NCI-H774 (cell line): ENCODE results near the gene DIPK1A.

Experiments
- DNase-seq: peaks from one replicate; lab custom pipeline; 2025; lab: John Stamatoyannopoulos, UW

DIPK1A gene

DNA sequence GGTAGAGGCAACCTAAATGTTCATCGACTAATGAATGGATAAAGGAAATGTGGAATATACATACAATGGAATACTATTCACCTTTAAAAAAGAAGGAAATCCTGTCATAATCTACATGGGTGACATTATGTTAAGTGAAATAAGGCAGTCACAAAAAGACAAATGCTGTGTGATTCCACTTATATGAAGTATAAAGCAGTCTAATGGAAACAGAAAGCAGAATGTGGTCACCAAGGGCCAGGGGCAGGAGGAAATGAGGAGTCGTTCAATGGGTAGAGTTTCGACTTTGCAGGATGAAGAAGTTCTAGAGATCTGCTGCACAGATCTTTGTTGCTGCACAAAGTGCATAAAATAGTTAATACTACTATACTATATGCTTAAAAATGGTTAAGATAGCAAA, 7.8 kb downstream of the DIPK1A start:
- DNase-seq: no peak

DNA sequence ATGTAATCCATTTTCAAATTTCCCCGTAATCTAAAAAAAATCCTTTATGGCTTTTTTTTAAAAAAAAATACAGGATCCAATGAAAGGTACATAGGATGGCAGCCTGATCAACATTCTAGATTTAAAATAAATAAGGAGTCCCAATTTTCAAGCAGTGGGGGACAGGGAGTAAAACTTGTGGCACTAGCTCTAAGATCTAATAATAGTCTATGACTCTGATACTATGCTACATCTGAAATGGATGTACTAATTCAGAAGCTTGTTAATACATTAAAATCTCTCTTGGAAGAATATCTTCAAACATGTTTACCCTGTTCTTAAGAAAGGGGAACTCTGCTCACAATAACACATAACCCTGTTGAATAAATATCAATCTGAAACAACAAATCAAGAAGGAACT, 8.5 kb downstream of the DIPK1A start:
- no peak for DNase-seq

DNA sequence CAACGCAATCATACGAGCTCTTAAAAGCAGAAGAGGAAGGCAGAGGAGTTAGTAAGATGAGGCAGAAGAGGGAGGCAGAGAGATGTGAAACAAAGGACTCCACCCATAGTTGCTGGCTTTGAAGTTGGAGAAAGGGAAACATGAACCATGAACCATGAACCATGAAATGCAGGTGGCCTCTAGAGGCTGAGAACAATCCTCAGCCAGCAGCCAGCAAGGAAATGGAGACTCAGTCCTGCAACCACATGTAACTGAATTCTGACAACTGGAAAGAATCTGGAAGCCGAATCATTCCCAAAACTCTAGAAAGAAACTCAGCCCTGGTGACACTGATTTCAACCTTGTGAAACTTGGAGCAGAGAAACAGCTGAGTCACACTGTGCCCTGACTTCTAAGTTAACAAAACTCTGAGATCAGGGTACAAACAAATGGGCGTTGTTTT, 10.1 kb downstream of the DIPK1A start:
- DNase-seq: no peak

DNA sequence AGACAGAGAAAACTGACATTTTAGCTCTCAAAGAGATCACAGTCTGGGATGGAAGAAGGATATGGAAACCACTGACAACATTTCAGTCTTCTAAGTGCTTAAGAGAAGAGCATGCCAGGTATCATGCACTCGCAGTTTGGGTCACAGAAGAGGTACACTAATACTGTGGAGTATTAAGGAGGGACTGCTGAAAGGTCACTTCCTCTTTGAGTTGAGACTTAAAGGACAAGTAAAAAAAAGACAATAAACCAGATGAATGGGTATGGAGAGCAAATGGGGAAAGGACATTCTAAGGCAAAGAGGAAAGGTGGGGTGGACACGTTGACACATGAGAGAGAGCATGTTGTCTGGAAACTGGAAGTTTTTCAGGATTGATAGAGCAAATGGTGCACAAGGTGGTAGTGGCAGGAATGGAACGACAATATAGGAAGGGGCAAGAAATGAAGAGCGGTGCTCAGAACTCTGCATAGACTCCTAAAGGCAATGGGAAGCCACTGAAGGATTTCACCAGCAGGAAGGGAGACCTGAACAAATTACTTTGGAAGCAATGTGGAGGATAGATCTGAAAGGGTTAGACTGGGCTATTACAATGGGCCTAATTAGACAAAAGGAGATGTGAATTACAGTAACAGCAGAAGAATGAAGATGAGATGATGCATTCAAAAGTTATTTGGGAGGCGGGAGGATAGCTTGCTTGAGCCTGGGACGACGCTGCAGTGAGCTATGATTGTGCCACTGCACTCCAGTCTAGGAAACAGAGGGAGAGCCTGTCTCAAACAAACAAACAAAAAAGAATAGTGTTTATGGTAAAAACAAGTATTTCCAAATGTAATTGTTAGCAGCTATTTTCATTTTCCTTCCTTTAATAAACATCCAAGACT, 11.1 kb downstream of the DIPK1A start:
- DNase-seq: no peak

DNA sequence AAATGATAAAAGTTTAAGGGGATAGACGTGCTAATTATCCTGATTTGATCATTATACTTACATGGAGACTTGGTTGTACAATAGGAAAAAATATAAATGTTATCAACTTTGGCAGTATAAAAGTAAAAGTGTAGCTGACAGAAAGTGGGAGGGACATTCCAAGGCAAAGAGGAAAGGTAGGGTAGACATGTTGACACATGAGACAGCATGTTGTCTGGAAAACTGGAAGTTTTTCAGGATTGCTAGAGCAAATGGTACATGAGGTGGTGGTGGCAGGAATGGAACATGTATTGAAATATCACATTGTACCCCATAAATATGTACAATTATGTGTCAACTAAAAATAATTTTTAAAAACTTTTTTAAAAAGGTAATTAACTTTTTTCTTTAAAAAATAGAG, 13.2 kb downstream of the DIPK1A start:
- DNase-seq: no peak

DNA sequence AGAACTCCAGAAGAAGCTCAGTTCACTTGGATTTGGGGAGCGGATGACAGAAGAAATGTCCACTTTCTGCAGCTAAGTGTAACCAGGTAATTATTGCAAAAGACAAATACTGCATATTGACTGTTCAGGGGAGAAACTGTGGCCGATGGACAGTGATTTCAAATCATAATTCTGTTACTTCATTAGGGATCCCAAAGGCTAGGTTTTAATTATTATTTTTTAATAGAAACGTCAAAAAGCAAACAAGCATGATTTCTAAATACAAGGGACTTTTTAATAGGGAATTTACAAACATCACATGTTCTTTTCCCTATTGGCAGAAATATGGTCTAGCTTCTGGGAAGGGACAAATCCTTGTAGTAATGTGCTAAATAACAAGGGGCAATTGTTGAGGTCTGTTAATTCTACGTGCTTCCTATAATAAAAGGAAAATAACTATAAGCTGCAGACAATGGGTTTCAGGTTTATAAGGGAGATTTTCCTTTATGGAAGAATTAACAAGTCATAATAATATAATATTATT, 15.5 kb downstream of the DIPK1A start:
- DNase-seq: no peak

DNA sequence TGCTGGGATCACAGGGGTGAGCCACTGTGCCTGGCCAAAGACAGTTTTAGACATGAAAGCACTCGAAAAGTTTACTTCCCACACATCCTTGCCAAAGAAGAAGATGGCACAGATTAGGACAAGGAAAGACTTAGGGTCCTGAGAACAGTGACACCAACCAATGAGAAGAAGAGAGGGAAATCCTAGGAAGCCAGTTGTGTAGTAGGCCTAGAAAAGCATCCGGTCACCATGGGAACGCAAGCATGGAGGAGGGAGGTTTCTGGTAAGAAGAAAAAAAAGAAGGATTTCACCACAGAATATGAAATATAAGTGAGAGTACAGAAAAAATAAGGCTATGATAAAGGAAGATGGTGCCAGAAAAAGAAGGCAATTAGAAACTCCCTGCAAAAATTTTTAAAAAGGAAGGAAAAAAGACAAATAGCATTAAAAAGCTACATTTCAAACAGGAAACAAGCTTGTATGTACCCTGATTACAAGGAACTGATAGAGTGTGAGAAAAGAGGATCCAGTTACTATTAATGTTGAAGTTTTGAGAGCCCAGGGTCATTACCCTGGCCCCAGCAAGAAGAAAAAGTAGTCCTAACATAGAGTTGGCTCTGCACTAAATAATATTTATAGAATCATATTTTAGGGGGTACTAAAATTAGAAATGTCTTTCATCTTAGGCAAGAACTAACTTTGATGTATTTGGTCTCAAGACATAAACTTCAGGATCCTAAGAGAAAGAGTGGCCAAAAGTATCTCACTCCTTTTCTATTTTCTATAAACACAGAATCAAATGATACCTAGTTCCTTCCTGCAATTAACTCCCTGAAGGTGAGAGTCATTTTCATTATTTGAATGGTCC, 16.1 kb downstream of the DIPK1A start:
- no peak for DNase-seq

DNA sequence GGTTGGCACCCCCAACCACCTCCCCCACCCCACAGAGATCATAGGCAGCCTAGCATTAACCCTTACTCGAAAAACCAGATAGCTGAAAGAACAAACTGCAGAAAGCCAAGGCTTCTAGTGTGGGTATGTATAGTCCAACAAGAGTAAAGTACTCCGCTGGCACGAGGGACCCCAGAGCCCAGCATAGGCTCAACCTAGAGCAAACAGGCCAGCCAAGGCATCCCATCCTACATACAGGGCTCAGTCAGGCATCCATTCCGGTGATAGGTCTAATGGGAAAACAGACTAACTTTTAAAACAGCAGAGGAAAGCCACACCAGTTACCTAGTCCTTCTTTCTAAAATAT, 17.8 kb downstream of the DIPK1A start:
- no peak for DNase-seq

DNA sequence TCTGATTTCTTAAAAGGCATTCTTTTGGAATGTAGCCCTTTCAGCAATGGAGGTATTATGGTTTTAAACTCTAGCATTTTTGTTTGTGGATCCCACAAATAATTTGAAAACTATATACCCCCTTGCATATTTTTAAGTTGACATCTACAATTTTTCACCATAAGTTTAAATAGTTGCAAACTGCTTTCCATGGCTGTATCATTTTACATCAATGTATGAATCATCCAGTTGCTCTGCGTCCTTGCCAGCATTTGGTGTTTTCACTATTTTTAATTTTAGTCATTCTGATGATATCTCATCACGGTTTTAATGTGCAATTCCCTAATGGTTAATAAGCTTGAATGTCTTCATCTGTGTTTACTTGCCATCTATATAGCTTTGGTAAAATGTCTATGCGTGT, 20.7 kb downstream of the DIPK1A start:
- DNase-seq: no peak

DNA sequence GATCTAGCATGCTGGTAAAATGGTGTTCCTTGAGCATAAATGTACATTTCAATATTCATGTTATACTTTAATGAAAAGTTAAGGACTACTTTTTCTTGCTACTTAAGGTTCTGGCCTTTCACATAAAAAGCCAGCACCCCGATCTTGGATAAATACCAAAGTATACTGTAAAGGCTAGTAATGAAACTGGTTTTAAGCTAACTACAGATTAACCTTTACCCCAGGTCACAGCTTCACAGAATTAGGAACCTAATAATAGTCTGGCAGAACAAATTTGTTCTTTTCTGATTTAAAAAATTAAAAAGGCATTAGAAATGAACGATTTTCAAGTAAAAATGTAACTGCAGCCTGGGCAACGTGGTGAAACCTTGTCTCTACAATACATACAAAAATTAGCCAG, 23.5 kb downstream of the DIPK1A start:
- DNase-seq: no peak

DNA sequence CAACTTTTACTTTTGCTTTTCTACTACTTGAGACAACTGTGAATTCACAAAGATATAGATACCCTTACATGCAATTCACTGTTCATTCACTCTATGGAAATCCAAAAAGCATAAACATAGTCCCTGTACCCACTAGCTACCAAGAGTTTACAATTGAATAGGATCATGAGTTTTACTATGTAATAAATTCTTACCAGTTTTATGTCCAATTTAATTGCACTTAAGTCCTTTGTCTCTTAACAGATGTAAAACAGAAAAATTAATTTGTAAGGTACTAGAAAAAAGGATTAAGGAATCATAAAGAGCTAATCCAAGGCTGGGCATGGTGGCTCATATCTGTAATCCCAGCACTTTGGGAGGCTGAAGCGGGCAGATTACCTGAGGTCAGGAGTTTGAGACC, 24.4 kb downstream of the DIPK1A start:
- no peak for DNase-seq

DNA sequence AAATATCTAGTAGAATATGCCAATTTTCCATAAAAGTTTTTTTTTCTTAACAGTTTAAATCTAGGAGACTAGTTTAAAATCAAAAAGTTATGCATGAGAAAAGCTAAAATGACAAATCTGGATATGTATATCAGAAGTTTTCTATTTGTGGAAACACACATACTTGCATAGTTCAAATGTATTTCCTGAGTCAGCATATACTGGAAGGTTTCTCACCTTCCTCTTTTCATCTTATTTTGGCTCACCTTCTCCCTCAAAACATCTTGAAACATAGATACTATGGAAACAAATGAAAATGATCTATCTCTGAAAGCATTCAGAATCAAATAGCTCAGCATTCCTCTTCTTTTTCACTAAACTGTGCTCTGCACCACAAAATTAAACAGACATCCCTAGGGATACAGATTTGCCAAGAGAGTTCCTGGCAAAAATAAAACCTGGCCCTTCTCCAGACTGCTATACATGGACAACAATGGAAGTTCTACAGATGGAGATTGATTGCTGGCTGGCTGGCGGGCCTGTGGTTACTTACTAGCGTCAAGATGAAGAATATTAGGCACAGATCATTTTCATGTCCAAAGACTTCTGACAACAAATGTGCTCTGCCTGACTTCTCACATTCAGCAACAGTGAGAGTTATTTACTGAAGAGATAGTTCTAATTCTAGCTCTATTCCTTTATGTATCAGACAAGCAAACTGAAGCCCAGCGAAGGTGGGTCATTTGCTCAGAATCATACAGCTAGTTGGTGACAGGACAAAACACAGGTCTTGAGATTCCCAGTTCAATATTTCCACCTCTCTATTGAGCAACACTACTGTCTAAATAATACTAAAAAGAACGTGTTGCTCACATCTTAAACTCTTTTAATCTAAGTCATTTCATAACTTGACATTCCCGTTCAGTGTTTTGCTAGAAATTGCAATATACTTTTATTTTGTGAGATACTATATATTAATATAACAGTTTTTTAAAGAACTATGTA, 26.6 kb downstream of the DIPK1A start:
- peak; percentile 39 for DNase-seq

DNA sequence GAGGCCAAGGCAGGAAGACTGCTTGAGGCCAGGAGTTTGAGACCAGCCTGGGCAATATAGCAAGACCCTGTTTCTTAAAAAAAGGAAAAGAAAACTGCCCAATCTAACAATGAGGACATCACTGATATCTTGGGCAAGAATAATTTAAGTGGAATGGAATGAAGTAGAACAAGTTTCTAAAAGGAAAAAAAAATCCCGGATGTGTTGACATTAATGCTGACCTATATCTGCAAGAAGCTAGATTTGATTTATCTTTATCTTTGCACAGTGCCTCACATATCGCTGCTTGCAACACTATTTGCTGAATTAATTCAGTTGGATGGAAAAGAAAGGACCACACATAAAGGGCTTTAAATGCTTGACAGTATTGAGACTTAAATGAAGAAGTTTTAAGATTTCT, 27.8 kb downstream of the DIPK1A start:
- DNase-seq: no peak

DNA sequence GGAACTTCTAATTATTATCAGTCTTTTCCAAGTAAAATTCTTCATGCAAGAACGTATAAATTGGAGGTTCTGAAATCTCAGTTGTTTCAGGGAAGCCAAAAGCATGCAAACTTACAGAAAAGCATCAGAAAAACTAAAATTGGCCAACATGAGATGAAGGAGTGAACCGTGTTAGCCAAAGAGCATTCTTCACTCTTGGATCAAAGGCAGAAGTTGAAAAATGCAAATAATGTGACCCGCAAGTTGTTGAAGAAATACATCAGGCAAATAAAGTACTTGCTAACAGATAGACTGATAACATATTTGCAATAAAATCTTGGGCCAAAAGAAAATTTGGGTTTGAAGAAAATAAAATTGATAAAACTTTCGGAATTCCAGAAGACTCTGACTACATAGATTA, 29.6 kb downstream of the DIPK1A start:
- no peak for DNase-seq

DNA sequence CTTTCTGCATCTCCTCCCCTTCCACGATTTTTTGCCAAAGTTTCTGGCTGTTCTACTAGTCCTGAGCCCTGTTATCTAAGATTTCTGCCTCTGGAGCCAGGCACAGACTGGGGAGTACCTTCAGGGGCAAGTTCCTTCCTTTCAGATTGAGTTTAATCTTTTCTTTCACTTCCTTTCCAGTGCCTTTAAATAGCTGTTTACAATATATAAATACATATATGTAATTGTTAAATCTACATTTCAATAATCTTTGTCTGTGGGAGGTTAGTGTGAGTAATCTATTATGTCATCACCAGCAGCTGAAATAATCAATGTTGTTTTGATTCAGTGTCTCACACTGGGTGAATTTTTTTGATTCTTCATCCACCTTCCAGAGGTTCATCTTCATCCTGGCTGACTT, 31.8 kb downstream of the DIPK1A start:
- DNase-seq: no peak

DNA sequence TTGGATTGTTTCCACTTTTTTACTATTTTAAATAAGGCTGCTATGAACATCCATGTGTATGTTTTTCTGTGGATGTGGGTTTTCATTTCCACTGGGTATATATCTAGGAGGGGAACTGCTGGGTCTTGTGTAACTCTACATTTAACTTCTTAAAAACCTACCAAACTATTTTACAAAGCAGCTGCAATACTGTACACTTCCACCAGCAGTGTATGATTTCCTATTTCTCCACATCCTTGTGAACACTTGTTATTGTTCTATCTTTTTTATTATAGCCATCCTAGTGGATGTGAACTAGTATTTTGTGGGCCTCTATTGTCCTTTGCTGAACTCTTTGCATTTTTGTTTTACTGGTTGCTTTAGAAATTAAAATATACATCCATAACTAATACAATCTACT, 33.4 kb downstream of the DIPK1A start:
- no peak for DNase-seq

DNA sequence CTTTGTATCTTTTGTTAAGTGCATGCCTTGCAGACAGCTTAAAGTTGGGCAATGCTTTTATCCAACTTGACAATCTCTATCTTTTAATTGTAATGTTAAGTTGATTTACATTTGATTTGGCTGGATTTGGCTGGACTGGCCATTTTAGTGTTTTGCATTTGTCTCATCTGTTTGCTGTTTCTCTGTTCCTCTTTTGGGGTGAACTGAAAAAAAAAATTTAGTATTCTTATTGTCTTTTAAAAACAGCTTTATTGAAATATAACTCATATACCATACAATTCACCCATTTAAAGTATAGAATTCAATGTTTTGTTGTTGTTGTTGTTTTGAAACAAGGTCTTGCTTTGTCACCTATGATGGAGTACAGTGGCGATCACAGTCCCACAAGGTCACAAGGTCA, 34.4 kb downstream of the DIPK1A start:
- DNase-seq: no peak

DNA sequence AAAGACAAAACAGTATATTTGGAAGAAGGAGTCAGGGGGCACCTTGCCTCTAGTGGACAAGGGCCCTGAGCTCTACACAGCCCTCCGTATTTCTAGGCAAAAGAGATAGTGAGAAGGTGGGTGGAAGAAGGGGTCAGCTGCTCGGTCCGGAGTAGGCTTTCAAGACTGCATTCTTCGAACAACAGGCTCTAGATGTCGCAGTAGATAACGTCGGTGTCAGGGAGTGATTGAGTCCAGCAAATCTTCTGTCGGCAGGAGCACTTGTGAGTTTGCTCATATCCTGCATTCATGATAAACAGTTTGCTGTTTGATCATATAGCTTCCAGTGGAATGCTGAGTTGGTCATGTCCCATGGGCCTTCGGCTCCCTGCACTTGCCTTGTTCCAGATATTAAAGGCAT, 36.8 kb downstream of the DIPK1A start:
- no peak for DNase-seq

DNA sequence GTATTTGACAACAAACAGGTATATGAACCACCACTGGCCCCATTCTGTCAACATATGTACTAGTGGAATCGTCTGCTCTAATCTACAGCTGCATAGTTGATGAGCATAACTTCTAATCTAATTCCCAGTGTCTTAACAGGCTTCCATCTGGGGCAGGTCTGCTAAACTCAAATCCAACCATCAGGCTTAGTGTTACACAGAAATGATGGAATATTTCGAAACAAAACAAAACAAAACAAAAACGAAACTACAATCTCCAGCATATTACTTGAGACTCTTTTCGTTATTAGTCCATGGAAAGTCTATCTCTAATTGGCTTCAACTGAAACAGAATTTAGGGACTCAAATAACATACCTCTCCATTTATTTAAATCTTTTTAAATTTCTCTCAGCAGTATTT, 37.6 kb downstream of the DIPK1A start:
- DNase-seq: no peak

DNA sequence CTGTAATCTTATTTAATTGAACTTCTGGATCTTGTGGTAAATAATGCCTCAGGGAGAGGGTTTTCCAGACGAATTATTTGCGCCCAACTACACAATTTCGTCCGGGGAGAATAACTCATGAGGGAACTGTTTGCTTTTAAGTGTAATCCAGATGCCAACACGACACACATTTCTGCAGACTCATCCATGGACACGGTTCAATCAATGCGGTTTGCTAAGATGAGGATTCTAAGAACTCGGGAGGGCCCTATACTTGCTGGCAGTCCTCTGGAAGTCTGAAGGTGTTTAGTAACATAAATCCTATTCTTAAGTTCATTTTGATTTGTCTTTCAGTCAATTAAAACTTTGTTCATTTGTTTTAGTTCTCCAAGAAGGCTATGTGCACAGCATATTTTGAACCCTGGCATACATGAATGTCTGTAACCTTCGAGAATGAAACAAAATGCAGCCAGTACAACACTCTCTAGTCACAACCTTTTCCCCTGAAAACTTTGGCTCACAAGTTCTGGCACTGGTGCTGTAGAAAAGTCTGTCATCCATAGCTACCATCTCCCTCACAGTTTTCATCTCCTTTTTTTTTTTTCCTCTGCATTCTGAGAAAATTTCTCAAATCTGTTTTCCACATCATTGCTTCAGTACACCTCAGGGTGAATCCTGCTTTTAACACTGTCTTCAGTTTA, 38.8 kb downstream of the DIPK1A start:
- no peak for DNase-seq
